ENCODE data around the gene SOX4.

DNA sequence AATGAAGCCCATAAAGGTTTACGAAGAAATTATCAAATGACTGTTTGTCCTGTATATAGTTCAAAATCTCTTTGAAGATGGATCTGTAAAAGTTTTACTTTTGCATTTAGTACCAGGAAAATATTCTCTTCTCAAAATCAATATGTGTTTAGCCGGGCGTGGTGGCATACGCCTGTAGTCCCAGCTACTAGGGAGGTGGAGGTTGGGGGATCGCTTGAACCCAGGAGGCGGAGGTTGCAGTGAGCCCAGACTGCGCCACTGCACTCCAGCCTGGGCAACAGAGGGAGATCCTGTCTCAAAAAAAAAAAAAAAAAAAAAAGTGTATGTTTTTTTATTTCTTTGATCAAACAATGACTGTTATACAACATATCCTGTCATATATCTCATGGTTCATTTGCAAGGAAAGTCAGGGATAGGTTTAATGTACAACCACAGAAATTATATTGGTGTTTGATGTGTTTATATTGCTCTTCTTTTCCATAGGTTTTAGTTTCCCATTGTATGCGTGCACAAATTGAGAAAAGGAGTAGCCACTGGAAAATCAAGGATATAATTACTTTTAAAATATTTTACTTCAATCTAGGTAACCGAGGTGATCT is 40.1 kb downstream of the SOX4 start:
- TF ChIP-seq POLR2AphosphoS5 (IDR thresholded peaks at IDR 0.05) (no peak), POLR2A (IDR thresholded peaks at IDR 0.05) (no peak)
- TF ChIP-seq, protein P1, sequence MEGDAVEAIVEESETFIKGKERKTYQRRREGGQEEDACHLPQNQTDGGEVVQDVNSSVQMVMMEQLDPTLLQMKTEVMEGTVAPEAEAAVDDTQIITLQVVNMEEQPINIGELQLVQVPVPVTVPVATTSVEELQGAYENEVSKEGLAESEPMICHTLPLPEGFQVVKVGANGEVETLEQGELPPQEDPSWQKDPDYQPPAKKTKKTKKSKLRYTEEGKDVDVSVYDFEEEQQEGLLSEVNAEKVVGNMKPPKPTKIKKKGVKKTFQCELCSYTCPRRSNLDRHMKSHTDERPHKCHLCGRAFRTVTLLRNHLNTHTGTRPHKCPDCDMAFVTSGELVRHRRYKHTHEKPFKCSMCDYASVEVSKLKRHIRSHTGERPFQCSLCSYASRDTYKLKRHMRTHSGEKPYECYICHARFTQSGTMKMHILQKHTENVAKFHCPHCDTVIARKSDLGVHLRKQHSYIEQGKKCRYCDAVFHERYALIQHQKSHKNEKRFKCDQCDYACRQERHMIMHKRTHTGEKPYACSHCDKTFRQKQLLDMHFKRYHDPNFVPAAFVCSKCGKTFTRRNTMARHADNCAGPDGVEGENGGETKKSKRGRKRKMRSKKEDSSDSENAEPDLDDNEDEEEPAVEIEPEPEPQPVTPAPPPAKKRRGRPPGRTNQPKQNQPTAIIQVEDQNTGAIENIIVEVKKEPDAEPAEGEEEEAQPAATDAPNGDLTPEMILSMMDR (IDR thresholded peaks at IDR 0.05) = no peak
